Neutrophil (primary cell): Measurements from ENCODE around the gene CFAP73.

Experiments used
- H3K27ac ChIP-seq: fragments of 200-600 bp; sonication (generic); 2 replicates; pipeline ENCODE4 v1.5.1; 2016; ENCODE audit warnings: mild to moderate bottlenecking, moderate library complexity
- H3K27me3 ChIP-seq: fragments of 200-600 bp; sonication (generic); 2 replicates; pipeline ENCODE4 v1.6.0; 2016; ENCODE audit warnings: mild to moderate bottlenecking
- H3K36me3 ChIP-seq: fragments of 200-600 bp; sonication (generic); 2 replicates; pipeline ENCODE4 v1.5.1; 2017
- H3K4me1 ChIP-seq, 2 experiments: fragments of 200-600 bp in 1 of 2; sonication (generic) in 1 of 2; 1 replicate in 1 of 2; 2 replicates in 1 of 2; pipeline versions ENCODE4 v1.5.1 to v1.6.1; 2013 to 2016; ENCODE audit warnings: low read depth in 1 of 2, low read length in 1 of 2, mild to moderate bottlenecking in 1 of 2, moderate library complexity in 1 of 2; ENCODE audit not compliant: control insufficient read depth in 1 of 2, insufficient read depth in 1 of 2
- H3K4me3 ChIP-seq, 2 experiments: fragments of 200-600 bp in 1 of 2; sonication (generic) in 1 of 2; 1 replicate in 1 of 2; 2 replicates in 1 of 2; pipeline ENCODE4 v1.5.1; 2013 to 2016; ENCODE audit warnings: low read depth in 1 of 2, low read length in 1 of 2, mild to moderate bottlenecking in 1 of 2, moderate library complexity in 1 of 2
- H3K9me3 ChIP-seq: fragments of 200-600 bp; sonication (generic); 2 replicates; pipeline ENCODE4 v1.5.1; 2016
- CTCF ChIP-seq: fragments of 200-600 bp; sonication (generic); IDR thresholded peaks from 2 replicates; pipeline ENCODE4 v1.5.1; 2016; ENCODE audit warnings: antibody characterized with exemption

Gene CFAP73

GRCh38 chr12:113173081-113173698 is 23.7 kb downstream of the CFAP73 start:
- Histone ChIP-seq H3K27me3 (no peaks in the 10 kb centered on the region), H3K27ac (no peak overlapping the region), H3K36me3 (peaks cover 90% of the 10 kb centered on the region), H3K4me3 (no peak overlapping the region), H3K9me3 (no peaks in the 10 kb centered on the region), H3K4me1 (no peaks in the 10 kb centered on the region)
- TF ChIP-seq CTCF: no peak

GRCh38 chr12:113174461-113175384 is 25.2 kb downstream of the CFAP73 start:
- Histone ChIP-seq H3K27me3 (no peaks in the 10 kb centered on the region), H3K36me3 (peaks cover 88% of the 10 kb centered on the region), H3K4me3 (no peak overlapping the region), H3K4me1 (no peaks in the 10 kb centered on the region), H3K27ac (no peak overlapping the region), H3K9me3 (no peaks in the 10 kb centered on the region)
- TF ChIP-seq CTCF: peak; percentile 94

GRCh38 chr12:113179023-113179422 is 29.5 kb downstream of the CFAP73 start:
- H3K27me3 ChIP-seq: no peaks in the 10 kb centered on the region
- H3K4me3 ChIP-seq: no peak overlapping the region
- no peak overlapping the region for H3K27ac ChIP-seq
- no peaks in the 10 kb centered on the region for H3K9me3 ChIP-seq
- H3K36me3 ChIP-seq: peaks cover 60% of the 10 kb centered on the region
- TF ChIP-seq CTCF: no peak
- H3K4me1 ChIP-seq: peaks cover 0 to under 1% of the 10 kb centered on the region in 2 experiments

GRCh38 chr12:113180333-113180732 is 30.8 kb downstream of the CFAP73 start:
- Histone ChIP-seq H3K27ac (no peak overlapping the region), H3K4me3 (no peak overlapping the region), H3K36me3 (peaks cover 54% of the 10 kb centered on the region), H3K27me3 (no peaks in the 10 kb centered on the region), H3K4me1 (peaks cover 6 to 7% of the 10 kb centered on the region in 2 experiments), H3K9me3 (no peaks in the 10 kb centered on the region)
- no peak for TF ChIP-seq CTCF

- Histone ChIP-seq H3K27ac (no peak overlapping the region), H3K4me3 (no peak overlapping the region), H3K4me1 (peaks cover 16 to 20% of the 10 kb centered on the region in 2 experiments), H3K9me3 (no peaks in the 10 kb centered on the region), H3K27me3 (no peaks in the 10 kb centered on the region), H3K36me3 (peaks cover 37% of the 10 kb centered on the region)
- TF ChIP-seq CTCF: no peak
Observed at GRCh38 chr12:113181975-113182374, 32.5 kb downstream of the CFAP73 start.
